ENCODE results near the gene OR6S1. TPM values are rescaled to one million over a fixed set of nuclear protein-coding genes. Genes with fewer than 3 reads are reported as not detected.
"Not testable (repeated sequence)": the region's sequence is repeated elsewhere in the genome, so short reads cannot be mapped to it uniquely, and the experiment has no call there.

OR6S1 gene
- total RNA-seq, 1 experiment from 2014 or later = not detected

- no peak for ATAC-seq
- CTCF ChIA-PET = no interaction called here
- no peak overlapping the region for H3K4me3 ChIP-seq (ENCODE audit: low read depth in 2 of 2, low read length in 2 of 2)
These were observed 40.0 kb downstream of the OR6S1 start for GRCh38 chr14:20601522-20601921.

GRCh38 chr14:20597108-20597507 lies 44.4 kb downstream of the OR6S1 start:
- Histone ChIP-seq H3K36me3 (ENCODE audit: control insufficient read depth, insufficient read depth, low read length) (no peaks in the 10 kb centered on the region), H3K27me3 (ENCODE audit: control insufficient read depth, insufficient read depth, low read length) (no peaks in the 10 kb centered on the region), H3K4me3 (ENCODE audit: low read depth in 2 of 2, low read length in 2 of 2) (no peak overlapping the region), H3K27ac (ENCODE audit: low read length) (no peak overlapping the region), H3K4me1 (ENCODE audit: control insufficient read depth, insufficient read depth, low read length) (no peaks in the 10 kb centered on the region), H3K9me3 (ENCODE audit: control insufficient read depth, insufficient read depth, low read depth, low read length) (no peaks in the 10 kb centered on the region)
- ChIA-PET CTCF (no interaction called here), POLR2A (no interaction called here)
- intact Hi-C loops (cut with micrococcal nuclease; ENCODE audit: unreplicated experiment) (no loop called here), in situ Hi-C loops (cut with HindIII; ENCODE audit: low pct_unique_long_range_greater_than_20kb, low sequenced_read_pairs) (no loop called here)
- BruUV-seq (replicated peaks) = no TSS peak
- ATAC-seq = no peak
- no peak for DNase-seq (ENCODE audit: low read depth, low spot score)
- TF ChIP-seq TCF7L2 (IDR thresholded peaks at IDR 0.05; ENCODE audit: low read depth, low read length) (no peak), POLR2AphosphoS5 (IDR thresholded peaks at IDR 0.05; ENCODE audit: low read depth, low read length) (no peak), SIN3A (IDR thresholded peaks at IDR 0.05; ENCODE audit: borderline replicate concordance, insufficient read depth, low read depth, low read length) (no peak)
- TF ChIP-seq, protein P1, sequence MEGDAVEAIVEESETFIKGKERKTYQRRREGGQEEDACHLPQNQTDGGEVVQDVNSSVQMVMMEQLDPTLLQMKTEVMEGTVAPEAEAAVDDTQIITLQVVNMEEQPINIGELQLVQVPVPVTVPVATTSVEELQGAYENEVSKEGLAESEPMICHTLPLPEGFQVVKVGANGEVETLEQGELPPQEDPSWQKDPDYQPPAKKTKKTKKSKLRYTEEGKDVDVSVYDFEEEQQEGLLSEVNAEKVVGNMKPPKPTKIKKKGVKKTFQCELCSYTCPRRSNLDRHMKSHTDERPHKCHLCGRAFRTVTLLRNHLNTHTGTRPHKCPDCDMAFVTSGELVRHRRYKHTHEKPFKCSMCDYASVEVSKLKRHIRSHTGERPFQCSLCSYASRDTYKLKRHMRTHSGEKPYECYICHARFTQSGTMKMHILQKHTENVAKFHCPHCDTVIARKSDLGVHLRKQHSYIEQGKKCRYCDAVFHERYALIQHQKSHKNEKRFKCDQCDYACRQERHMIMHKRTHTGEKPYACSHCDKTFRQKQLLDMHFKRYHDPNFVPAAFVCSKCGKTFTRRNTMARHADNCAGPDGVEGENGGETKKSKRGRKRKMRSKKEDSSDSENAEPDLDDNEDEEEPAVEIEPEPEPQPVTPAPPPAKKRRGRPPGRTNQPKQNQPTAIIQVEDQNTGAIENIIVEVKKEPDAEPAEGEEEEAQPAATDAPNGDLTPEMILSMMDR (IDR thresholded peaks at IDR 0.05) = no peak
- TF ChIP-seq, protein P2, sequence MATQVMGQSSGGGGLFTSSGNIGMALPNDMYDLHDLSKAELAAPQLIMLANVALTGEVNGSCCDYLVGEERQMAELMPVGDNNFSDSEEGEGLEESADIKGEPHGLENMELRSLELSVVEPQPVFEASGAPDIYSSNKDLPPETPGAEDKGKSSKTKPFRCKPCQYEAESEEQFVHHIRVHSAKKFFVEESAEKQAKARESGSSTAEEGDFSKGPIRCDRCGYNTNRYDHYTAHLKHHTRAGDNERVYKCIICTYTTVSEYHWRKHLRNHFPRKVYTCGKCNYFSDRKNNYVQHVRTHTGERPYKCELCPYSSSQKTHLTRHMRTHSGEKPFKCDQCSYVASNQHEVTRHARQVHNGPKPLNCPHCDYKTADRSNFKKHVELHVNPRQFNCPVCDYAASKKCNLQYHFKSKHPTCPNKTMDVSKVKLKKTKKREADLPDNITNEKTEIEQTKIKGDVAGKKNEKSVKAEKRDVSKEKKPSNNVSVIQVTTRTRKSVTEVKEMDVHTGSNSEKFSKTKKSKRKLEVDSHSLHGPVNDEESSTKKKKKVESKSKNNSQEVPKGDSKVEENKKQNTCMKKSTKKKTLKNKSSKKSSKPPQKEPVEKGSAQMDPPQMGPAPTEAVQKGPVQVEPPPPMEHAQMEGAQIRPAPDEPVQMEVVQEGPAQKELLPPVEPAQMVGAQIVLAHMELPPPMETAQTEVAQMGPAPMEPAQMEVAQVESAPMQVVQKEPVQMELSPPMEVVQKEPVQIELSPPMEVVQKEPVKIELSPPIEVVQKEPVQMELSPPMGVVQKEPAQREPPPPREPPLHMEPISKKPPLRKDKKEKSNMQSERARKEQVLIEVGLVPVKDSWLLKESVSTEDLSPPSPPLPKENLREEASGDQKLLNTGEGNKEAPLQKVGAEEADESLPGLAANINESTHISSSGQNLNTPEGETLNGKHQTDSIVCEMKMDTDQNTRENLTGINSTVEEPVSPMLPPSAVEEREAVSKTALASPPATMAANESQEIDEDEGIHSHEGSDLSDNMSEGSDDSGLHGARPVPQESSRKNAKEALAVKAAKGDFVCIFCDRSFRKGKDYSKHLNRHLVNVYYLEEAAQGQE (IDR thresholded peaks at IDR 0.05; ENCODE audit: insufficient read depth in 1 of 2, low read depth in 2 of 2, low read length in 1 of 2) = no peak

More at GRCh38 chr14:20601522-20601921, 40.0 kb downstream of the OR6S1 start:
- no peak for DNase-seq (ENCODE audit: low read depth, low spot score)
- Histone ChIP-seq H3K27ac (ENCODE audit: low read length) (no peak overlapping the region), H3K27me3 (ENCODE audit: control insufficient read depth, insufficient read depth, low read length) (no peaks in the 10 kb centered on the region), H3K4me1 (ENCODE audit: control insufficient read depth, insufficient read depth, low read length) (no peaks in the 10 kb centered on the region), H3K9me3 (ENCODE audit: control insufficient read depth, insufficient read depth, low read depth, low read length) (no peaks in the 10 kb centered on the region), H3K36me3 (ENCODE audit: control insufficient read depth, insufficient read depth, low read length) (no peaks in the 10 kb centered on the region)
- intact Hi-C loops (cut with micrococcal nuclease; ENCODE audit: unreplicated experiment) (no loop called here), in situ Hi-C loops (cut with HindIII; ENCODE audit: low pct_unique_long_range_greater_than_20kb, low sequenced_read_pairs) (no loop called here)
- TF ChIP-seq POLR2AphosphoS5 (IDR thresholded peaks at IDR 0.05; ENCODE audit: low read depth, low read length) (no peak), SIN3A (IDR thresholded peaks at IDR 0.05; ENCODE audit: borderline replicate concordance, insufficient read depth, low read depth, low read length) (no peak), TCF7L2 (IDR thresholded peaks at IDR 0.05; ENCODE audit: low read depth, low read length) (no peak)
- TF ChIP-seq, protein P2 (IDR thresholded peaks at IDR 0.05; ENCODE audit: insufficient read depth in 1 of 2, low read depth in 2 of 2, low read length in 1 of 2) = no peak
- TF ChIP-seq, protein P1 (IDR thresholded peaks at IDR 0.05) = no peak
- POLR2A ChIA-PET = no interaction called here
- BruUV-seq (replicated peaks) = no TSS peak

DNA sequence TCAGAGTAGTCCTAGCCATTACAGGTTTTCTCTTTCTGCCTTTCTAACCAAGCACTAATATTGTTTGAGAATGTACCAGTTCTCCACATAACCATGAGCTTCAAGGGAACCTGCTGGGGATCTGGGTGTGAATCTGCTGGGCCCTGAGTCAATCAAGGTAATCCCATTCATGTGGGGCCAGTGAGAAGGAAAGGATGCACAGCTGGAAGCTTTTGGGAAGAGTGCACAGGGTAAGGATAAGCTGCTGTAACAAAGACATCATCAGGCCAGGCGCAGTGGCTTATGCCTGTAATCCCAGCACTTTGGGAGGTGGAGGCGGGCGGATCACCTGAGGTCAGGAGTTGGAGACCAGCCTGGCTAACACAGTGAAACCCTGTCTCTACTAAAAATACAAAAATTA lies 45.8 kb downstream of the OR6S1 start:
- H3K4me3 ChIP-seq (ENCODE audit: low read depth in 2 of 2, low read length in 2 of 2); POLR2A ChIA-PET; CTCF ChIA-PET; H3K9me3 ChIP-seq (ENCODE audit: control insufficient read depth, insufficient read depth, low read depth, low read length); BruUV-seq (replicated peaks); H3K4me1 ChIP-seq (ENCODE audit: control insufficient read depth, insufficient read depth, low read length); H3K27me3 ChIP-seq (ENCODE audit: control insufficient read depth, insufficient read depth, low read length); intact Hi-C loops (cut with micrococcal nuclease; ENCODE audit: unreplicated experiment); ATAC-seq; H3K36me3 ChIP-seq (ENCODE audit: control insufficient read depth, insufficient read depth, low read length); DNase-seq (ENCODE audit: low read depth, low spot score); in situ Hi-C loops (cut with HindIII; ENCODE audit: low pct_unique_long_range_greater_than_20kb, low sequenced_read_pairs); H3K27ac ChIP-seq (ENCODE audit: low read length): not testable (repeated sequence)
